Measurements from ENCODE around the gene PIH1D1. TPM values are rescaled to one million over a fixed set of nuclear protein-coding genes. Genes with fewer than 3 reads are reported as not detected.

PIH1D1 gene
- total and polyA plus RNA-seq, 12 donors, result 26.6 to 131 (median 83.6) TPM

- H3K4me1 ChIP-seq (replicated peaks in 1 of 2), result peaks cover 3 to 22% of the 10 kb centered on the region in 2 donors
- TF ChIP-seq CTCF (IDR thresholded peaks at IDR 0.05), result peak in 1 of 6 experiments; percentile 5
- TF ChIP-seq POLR2A (IDR thresholded peaks at IDR 0.05), result peak; percentile 52 to 88
- no peaks in the 10 kb centered on the region for H3K27me3 ChIP-seq
- WGBS, 4 donors, result 0 to 1% (median 0%) methylated on average over 28 to 66 of the region's 66 CpGs
- no peaks in the 10 kb centered on the region for H3K9me3 ChIP-seq (replicated peaks in 1 of 3)
- peak within 1 kb of the TSS; percentile 82 to 97 (median 91) for H3K27ac ChIP-seq
- intact Hi-C loops (cut with DNase I), result no loop called here
- H3K4me3 ChIP-seq, result peak within 1 kb of the TSS in 3 of 4 donors; percentile 52 to 80 (median 66)
- peak; percentile 98 to 99 (median 98) for DNase-seq
- H3K36me3 ChIP-seq (replicated peaks in 1 of 2), result peaks cover 0 to 5% of the 10 kb centered on the region in 2 donors
Observed at GRCh38 chr19:49453013-49453756, 1.6 kb upstream of the PIH1D1 start, which contains the start of gene ALDH16A1. Gene ALDH16A1, plus strand, starts transcription at chr19:49453225. Its CDS starts 107 bp downstream, at chr19:49453332.

- Histone ChIP-seq H3K4me3 (peak overlapping the region in 1 of 4 donors; percentile 93), H3K4me1 (replicated peaks in 1 of 2) (peaks cover 3 to 19% of the 10 kb centered on the region in 2 donors)
- intact Hi-C loops (cut with DNase I), result no loop called here
Observed at GRCh38 chr19:49450405-49450804, 1.2 kb downstream of the PIH1D1 start.

GRCh38 chr19:49448432-49448786, 3.2 kb downstream of the PIH1D1 start:
- DNase-seq, result no peak
- H3K4me1 ChIP-seq (replicated peaks in 1 of 2), result peaks cover 0 to 9% of the 10 kb centered on the region in 2 donors
- no peaks in the 10 kb centered on the region for H3K27me3 ChIP-seq
- H3K9me3 ChIP-seq (replicated peaks in 1 of 3), result no peaks in the 10 kb centered on the region
- TF ChIP-seq CTCF (IDR thresholded peaks at IDR 0.05) (no peak), POLR2A (IDR thresholded peaks at IDR 0.05) (no peak)
- H3K36me3 ChIP-seq (replicated peaks in 1 of 2), result peaks cover 0 to 15% of the 10 kb centered on the region in 2 donors
- intact Hi-C loops (cut with DNase I), result loop anchor here in 1 of 2 donors (5.0 kb wide), 1 partner anchor 56 kb away; no protein-coding TSS in a partner anchor
- 84 to 95% (median 91%) methylated on average over 6 of the region's 6 CpGs for WGBS, 4 donors
- no peak overlapping the region for H3K4me3 ChIP-seq
- no peak overlapping the region for H3K27ac ChIP-seq

More at GRCh38 chr19:49450405-49450804, 1.2 kb downstream of the PIH1D1 start:
- H3K27ac ChIP-seq, result no peak overlapping the region
- no peak for DNase-seq
- 82 to 88% (median 84%) methylated on average over 7 of the region's 7 CpGs for WGBS, 4 donors
- H3K36me3 ChIP-seq (replicated peaks in 1 of 2), result peaks cover 0 to 15% of the 10 kb centered on the region in 2 donors
- no peaks in the 10 kb centered on the region for H3K9me3 ChIP-seq (replicated peaks in 1 of 3)
- TF ChIP-seq POLR2A (IDR thresholded peaks at IDR 0.05) (no peak), CTCF (IDR thresholded peaks at IDR 0.05) (no peak)
- H3K27me3 ChIP-seq, result no peaks in the 10 kb centered on the region

- Histone ChIP-seq H3K9me3 (replicated peaks in 1 of 3) (no peaks in the 10 kb centered on the region), H3K4me1 (replicated peaks in 1 of 2) (peaks cover 0 to 9% of the 10 kb centered on the region in 2 donors), H3K27me3 (no peaks in the 10 kb centered on the region), H3K27ac (no peak overlapping the region), H3K36me3 (replicated peaks in 1 of 2) (peaks cover 0 to 15% of the 10 kb centered on the region in 2 donors), H3K4me3 (no peak overlapping the region)
- TF ChIP-seq CTCF (IDR thresholded peaks at IDR 0.05), result no peak
- no peak for TF ChIP-seq POLR2A (IDR thresholded peaks at IDR 0.05)
- 71 to 84% (median 79%) methylated on average over 25 to 32 of the region's 32 CpGs for WGBS, 4 donors
- intact Hi-C loops (cut with DNase I), result loop anchor here in 1 of 2 donors (5.0 kb wide), 1 partner anchor 55 kb away; no protein-coding TSS in a partner anchor
- peak in 1 of 7 donors; percentile 25 for DNase-seq
Observed at GRCh38 chr19:49447485-49448431, 3.9 kb downstream of the PIH1D1 start.
